NCI-H524 (cell line): ENCODE measurements around the gene DPF3.
A peak's percentile ranks its signal among the peaks of the same experiment; 100 is the strongest.

Source experiments
- DNase-seq, 2 experiments: peaks; one replicate each; lab custom pipeline; 2025; lab: John Stamatoyannopoulos, UW

The DPF3 gene

DNA sequence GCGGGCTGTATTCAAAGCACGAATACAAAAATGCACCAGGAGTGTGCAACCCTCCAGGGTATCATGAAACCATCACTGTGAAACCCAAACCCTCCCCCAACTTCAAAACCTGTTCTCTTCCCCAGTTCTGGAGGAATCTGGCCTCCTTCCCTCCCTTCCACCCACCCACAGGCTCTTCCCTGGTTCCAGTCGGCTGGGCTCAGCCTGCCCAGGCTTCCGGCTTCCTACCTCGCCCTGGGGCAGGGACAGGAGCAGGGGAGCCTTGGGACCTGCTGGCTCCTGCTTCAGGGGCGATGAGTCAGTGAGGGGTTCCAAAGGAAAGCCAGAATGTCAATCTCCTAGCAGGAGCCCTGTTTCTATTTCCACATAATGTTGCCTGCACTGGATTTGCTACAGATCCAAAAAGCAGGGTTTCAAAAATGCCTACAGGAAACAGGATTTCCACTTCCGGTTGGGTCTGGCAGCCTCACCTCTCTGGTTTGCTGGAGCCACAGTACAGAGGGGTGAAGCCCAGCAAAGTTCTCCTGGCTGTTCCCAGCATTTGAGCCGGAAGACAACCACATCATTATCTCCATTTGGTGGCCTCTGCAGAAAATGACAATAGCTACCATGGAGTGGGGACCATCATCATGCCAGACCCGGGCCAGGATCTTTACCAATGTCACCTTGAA is 278.3 kb downstream of the DPF3 start:
- DNase-seq, result no peak

DNA sequence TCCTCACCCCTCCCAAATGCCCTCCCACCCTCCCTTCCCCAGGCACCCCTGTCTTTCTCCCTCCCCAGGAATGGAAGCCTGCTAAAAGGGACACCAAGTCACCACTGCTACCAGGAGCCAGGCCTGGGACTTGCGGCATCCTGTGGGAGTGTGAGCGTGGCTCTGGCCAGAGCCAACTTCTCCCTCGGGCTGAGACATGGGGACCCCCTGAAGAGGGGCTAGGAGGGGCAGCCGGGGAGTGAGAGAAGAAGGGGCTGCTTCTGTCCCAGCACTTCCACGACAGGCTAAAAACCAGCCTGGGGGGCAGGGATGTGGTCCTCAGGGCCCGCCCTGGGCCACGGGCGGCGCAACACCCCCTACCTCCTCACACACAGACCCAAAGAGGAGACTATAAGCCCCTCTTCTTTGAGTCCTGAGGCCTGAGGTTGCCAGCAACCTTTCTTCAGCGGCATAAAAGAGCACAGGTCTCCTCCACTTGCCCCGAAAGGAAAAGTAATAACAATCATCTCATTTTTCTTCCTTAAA is 278.9 kb downstream of the DPF3 start:
- no peak for DNase-seq

DNA sequence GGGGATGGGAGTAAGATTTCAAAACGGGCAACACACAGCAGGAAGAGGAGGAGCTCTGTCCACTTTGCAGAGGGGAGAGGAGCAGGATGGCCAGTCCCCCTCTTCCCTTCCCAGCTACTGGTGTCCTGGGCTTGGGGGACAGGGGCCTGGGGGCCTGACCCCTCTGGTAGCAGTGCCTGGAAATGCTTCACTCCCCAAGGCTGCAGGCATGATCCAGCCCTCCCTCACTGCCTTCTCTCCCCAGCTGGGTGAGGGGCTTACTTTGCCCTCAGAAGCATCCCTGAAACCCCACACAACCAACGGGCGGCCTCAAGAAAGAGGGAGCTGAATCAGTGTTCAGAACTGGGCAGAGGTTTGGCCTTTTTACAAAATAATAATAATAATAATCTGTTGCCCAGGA is 279.5 kb downstream of the DPF3 start:
- no peak for DNase-seq

DNA sequence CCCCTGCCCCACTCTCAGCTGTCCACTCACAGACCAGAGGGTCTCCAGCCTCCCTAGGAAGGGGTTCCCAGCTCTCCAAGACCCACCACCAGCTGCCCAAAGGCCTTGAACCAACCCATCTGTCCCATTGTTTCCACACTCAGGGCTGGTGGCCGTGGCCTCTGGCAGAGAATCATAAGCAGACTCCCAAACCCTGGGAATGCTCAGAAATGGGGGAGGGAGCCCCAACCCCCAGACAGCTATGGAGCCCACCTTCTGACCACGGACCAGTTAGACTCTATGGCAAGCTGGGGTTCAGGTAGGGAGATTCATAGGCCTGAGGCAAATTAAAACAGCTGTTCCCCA is 280.0 kb downstream of the DPF3 start:
- peak in 1 of 2 experiments; percentile 44 for DNase-seq

DNA sequence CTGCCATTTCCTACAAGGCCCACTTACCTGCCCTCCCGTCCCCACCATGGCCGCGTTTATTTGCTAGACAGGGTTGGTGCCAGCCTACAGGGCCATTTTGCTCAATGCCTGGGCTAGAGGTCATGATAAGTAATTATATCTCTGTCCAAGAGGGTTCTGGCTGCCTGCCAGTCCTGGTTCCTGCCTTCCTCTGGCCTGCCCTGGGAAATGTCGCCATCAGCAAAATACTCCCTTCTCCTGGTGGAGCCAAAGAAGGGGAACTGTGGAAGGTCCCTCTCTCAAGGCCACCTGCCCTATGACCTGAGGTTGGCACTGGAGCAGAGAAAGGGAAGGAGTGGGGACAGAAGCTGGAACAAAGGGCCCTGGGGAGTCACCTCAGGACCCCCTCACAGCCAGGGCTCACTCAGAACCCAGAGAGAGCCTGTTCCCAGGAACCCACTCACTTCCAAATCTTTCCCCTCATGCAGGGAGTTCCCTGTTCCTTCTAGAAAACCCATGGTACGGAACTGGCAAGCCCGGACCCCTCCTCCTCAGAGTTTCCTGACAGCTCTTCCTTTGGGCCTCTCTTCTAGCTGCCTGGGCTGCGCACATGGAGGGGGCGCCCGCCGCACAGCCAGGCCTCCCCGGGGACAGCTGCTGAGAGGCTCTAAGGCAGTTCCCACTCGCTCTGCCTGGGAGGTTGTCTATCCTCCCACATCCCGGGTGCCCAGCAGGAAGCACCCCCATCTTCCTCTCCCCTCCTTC is 280.5 kb downstream of the DPF3 start:
- DNase-seq, result peak in 1 of 2 experiments; percentile 44

DNA sequence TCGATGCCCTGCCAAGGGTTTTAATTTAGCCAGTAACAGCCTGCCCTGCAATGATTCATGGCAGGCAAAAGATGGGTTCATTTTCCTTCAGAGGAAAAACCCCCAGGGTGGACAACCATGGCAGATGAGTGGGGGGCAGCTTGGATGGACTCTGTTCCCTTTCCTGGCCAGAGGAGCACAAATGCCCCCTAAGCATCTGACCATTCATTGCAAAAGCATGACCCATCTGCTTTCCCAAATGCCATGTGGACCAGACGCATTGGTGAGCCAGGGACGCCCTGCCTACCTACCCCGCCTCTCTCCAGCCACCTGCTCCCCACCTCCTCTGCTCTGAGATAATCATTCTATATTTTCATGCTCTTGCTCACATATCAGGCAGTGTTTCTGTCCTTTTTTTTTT is 281.9 kb downstream of the DPF3 start:
- DNase-seq, result peak in 1 of 2 experiments; percentile 65

DNA sequence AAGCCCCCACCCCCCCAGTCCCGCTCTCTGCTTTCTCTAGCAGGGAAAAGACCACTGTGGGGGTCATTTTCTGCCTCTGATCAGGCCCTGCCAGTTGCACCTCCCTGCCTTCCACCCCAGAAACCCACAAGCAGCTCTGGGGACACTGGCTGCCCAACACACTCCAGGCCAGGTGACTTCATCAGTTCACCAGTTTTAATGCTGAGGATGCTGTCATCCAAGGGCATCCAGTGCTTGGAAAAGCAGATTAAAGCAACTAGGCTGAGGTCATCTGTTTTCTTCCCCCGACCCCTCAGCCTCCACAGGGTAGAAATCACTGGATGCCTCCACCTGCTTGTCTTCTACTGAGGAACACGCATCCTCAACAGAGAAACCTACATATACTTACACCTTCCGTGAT is 282.4 kb downstream of the DPF3 start:
- no peak for DNase-seq

DNA sequence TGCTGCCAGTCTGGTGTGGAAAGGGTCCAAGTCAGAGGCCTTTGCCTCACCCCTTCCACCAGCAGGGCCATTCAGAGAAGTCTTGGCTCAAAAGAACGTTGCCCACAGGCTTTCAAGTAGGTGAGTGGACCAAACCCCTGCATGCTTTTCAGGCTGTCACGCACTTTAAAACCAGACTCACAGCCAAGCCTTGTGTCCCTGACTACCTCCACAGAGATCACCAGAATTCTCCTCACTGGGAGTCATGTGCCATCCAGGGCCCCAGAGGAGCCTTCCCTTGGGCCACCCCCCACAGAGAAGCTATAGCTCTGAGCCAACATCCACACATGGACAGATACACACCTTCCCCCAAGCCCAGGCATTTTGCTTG is 283.1 kb downstream of the DPF3 start:
- DNase-seq, result no peak

DNA sequence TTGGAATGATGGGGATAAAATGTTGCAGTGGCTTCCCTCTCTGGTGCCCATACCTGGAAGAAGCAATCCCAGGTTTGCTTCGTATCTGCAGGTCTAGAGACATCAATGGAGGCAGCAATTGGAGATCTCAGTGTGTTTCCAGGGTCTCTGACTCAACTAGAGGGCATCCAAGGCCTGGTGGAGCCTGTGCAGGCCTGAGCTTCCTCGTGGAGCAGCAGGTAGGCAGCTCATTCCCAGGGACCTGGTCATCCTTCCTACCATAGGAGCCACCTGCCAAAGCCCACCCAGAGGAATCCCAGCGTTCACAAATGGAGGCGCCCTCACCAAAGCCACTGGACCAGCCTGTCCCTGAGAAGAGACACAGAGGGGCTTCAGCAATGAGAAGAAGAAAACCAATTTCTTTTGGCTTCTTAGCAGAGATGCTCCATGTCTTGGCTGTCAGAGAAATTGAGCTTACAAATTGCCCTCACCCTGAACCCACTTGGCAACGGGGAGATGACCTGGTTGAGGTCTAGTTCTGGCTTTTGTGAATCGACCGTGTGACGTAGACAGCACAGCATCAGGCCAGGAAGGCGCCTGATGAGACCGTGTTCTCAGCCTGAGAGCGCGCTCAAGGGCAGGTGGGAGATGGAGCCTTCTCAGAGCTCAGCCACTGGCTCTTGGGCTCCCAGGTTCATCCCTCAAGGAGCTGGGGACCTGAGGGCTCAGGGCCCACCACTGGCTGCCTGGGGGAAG is 283.6 kb downstream of the DPF3 start:
- DNase-seq, result no peak

DNA sequence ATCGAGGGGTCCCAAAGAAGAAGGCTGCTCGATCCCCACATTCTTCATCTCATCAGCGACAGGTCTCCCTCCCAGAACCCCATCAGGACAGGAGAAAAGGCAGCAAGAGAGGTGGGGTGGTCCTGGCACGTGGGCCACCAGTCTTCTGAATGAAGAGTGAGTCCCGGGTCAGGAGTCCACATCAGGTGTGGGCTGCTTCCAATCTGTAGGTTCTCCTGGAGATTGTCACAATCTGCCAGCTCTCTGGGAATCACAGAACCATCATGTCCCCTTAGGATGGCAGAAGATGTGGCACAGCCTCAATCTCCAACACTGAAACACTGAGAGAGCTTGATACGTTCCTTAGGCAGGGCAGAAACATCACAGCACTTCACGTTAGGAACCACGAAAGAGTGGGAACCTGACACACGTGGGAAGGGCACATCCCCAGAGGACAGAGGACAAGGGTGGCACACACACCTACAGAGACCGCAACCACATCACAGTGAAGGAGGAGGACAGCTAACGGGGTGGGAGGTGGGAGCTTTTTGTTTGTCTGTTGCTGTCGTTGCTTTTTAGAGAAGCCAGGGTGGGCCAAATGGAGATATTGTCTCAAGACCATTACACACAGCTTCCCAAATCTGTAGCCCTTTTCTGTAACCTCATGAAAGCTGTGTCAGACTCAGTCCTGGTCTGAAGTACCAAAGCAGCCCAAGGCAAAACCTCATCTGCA is 284.5 kb downstream of the DPF3 start:
- no peak for DNase-seq

DNA sequence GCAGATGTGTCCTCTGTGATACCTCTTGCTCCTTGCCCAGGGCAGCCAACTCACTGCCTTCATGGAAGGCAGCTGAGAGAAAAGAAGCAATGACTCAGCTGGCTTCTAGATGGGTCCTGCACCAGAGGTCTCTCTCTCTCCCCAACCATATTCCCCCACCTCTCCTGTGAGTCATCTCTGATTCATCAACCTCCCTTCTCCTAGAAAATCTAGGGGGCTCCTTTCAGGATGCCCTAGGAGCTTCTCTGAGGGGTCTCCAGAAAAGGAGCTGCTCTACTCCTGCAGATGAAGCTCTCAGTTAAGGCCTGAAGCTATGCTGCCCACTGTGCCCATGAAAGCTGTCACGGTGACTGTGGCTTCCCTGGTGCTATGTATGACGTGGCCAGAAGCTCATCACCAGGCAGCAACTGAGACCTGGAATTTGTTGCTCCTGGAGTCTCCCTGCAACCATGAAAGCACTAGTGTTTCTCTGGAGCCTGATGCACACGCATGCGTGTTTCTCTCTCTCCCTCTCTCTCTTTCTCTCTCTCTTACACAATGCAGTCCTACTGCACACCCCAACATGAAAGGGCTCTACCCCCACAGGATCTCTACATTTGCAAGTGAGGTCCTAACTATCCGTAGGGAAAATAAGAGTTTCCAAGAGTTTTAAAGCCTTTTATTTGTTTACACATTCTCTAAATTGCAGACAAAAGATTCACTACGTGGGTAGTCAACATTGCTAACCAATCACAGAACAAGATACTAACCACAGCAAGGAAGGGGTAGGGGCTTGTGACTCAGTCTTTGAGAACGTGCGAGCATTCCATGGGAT is 285.3 kb downstream of the DPF3 start:
- DNase-seq, result no peak

DNA sequence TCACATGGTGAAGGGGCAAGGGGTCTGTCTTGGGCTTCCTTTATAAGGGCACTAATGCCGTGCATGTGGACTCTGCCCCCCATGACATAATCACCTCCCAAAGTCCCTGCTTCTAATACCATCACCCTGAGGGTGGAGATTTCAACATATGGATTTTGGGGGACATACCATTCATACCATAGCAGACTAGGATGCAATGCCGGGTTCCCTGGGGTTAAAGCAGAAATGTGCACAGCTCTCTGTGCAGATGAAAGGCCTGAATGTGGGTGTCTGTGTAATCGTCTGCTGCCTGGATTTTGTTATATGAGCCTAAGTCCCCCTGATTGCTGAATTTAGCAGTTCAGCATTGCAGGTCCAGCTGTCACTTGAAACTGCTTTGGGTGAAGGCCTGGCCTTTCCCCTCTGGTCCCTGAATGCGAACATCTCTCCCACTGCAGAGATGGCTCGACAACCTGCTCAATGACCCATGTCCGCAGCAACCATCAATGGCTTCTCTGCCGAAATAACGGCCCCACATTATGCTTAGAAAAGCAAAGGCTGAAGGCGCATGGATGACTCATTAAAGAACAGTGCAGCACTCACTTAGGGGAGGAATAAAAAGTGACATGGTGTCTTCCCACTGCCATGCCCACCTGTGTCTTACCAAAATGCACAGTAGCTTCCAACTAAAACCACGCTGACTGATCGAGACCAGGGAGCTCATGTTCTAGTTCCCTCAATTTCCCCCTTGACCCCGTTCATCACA is 286.3 kb downstream of the DPF3 start:
- peak; percentile 89 to 97 for DNase-seq

DNA sequence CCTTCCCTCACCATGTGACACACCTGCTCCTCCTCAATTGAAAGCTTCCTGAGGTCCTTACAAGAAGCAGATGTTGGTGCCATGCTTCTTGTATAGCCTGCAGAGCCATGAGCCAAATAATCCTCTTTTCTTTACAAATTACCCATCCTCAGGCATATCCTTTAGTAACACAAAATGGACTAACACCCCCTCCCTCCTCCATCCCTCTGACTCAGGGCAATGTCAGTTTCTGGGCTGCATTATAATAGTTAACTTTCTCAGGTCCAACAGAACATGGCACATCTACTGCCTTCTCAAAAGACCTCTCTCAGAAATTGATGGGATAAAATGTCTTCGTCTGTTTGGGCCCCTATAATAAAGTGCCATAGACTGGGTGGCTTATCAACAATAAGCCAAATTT is 287.0 kb downstream of the DPF3 start:
- DNase-seq, result peak; percentile 9 to 50

DNA sequence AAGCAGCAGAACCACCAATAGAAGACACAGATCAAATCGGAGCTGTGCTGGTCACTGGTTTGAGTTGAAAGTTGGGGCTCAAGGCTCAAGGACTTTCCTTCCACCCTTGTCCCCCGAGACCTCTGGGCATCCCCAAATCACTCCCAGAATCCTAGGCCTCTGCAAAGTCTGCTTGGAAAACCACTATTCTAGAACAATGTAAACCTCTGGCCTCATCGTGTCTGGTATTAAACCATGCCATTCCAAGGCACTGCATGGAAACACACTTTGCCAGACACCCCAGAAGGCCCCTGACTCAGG is 288.0 kb downstream of the DPF3 start:
- no peak for DNase-seq

DNA sequence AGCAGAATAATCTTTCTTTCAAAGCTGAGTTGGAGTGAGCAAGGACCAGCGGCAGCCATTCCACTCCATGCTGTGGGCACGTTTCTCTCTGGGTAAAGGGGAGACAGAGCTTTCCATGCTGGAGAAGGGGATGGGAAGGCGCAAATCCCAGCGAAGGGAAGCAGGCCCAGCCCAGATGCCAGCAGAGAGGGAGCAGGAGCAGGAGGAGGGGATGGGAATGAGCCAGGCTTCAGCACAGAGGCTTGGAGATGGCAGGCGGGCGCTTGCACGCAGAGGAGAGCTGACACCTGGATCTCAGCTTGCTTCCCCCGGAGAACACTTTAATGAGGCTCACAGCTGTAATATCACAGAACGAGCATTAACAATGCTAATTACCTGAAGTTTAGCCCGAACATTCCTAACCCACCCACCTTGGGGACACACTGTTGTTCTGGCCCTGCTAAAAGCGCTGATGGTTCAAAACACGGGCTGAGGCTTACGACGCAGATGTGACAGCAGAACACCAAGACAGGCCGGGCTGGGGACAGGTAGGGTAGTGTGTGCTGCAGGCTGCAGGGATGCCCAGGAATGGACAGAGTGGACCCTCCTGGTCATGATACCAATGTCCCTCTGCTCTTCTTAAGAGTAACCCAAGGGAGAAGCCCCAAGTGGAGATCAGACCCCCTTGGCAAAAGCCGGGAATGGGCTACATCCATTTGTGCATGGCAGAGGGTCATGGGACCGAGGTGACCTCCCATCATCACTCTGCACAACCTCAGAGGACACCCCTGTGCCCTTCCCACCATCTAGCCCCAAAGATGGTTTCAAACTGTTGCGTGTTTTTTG is 288.6 kb downstream of the DPF3 start:
- peak; percentile 44 to 88 for DNase-seq

DNA sequence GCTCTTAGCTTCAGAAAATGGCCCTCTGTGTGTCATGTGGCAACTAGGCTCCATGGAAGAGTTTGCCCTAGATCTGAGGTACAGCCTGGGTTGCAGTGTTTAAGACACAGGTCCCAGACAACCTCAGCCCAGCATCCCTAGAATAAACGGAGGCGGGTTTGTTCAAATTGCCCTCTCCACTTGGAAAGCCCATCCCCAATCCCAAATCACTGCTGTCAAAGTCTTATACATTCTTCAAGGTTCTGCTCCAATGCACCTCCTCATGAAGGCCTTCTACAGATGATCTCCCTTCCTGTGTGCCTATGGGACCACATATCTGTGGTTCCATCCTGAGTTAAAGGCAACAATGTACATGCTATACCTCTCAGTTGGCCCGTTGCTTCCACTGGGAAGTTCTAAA is 289.8 kb downstream of the DPF3 start:
- DNase-seq, result no peak

DNA sequence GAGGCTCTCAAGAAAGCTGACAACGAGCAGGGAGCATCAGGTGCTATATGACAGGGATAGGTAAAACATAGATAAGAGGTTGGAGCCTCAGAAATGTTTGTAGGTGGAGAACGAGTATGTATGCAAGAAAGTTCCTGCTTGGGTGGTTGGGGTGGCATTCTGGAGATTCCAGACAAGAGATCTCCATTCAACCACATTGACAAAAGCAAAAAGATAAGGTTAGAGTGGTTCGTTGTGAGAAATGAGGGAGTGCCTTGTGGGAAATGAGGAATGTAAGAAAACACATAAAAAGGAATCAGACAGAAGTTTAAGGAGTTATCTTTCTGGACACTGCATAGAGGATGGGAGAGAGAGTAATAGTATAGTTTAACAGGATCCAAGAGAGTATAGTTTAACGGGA is 290.3 kb downstream of the DPF3 start:
- no peak for DNase-seq

DNA sequence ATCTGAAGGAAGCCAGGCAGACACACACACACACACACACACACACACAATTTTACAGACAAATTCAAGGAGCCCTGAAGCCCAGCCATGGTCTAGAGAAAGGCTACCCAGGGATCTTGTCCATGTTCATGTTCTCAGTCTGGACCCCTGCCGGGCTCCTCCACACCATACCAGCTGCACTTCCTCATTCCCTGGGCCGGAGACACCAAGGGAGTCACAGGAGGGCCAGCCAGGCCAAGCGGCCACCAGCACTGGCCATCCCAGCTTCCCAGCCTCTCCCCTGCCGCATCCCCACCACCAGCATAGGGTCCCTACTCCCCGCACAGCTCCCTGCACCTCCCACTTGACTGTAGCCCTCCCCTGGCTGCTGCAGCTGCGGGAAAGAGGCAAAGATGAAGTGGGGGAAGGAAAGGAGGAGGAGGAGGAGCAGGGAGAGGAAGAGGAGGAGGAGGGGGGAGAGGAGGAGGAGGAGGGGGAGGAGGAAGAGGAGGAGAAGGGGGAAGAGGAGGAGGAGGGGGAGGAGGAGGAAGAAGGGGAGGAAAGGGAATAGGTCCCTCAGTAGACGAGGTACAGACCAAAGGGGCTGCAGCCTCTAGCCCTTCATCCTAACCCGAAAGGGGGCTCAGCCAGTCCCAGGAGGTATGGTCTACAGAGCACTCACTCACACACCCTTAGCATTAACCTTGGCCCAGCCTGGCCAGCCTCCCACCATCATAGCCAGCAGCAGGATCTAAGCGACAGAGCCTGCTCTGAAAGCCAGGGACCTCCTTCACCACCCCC is 293.2 kb downstream of the DPF3 start:
- DNase-seq, result no peak
